Measurements from ENCODE around the gene SEZ6.

DNA sequence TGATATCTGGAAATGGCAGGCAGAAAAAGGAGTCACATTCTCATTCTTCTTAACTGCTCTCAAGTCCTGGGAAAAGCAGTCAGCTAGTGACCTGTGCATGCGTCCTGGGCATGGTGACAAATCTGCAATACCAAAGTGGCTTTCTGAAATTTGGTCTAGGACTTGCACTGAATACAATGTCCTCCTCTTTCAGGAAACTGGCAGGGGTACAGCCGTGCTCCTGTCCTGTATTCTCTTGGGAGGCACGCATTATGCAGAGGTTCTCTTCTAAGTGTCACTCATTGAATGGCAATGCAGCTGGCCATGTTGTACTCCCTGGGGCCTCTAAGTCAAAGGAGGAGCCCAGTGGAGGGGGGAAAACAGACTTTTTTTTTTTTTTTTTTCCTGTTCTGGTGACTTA, 65.2 kb downstream of the SEZ6 start:
- TF ChIP-seq, protein P1, sequence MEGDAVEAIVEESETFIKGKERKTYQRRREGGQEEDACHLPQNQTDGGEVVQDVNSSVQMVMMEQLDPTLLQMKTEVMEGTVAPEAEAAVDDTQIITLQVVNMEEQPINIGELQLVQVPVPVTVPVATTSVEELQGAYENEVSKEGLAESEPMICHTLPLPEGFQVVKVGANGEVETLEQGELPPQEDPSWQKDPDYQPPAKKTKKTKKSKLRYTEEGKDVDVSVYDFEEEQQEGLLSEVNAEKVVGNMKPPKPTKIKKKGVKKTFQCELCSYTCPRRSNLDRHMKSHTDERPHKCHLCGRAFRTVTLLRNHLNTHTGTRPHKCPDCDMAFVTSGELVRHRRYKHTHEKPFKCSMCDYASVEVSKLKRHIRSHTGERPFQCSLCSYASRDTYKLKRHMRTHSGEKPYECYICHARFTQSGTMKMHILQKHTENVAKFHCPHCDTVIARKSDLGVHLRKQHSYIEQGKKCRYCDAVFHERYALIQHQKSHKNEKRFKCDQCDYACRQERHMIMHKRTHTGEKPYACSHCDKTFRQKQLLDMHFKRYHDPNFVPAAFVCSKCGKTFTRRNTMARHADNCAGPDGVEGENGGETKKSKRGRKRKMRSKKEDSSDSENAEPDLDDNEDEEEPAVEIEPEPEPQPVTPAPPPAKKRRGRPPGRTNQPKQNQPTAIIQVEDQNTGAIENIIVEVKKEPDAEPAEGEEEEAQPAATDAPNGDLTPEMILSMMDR (conservative IDR thresholded peaks at IDR 0.05; ENCODE audit: low read depth, low read length): no peak
- no peak for TF ChIP-seq EZH2phosphoT487 (IDR thresholded peaks at IDR 0.05; ENCODE audit: borderline replicate concordance, low read length)
- no peak for TF ChIP-seq EZH2 (IDR thresholded peaks at IDR 0.05; ENCODE audit: low read length, unreplicated experiment)
